ENCODE results near the gene DDX20.
"Not testable (repeated sequence)": the region's sequence is repeated elsewhere in the genome, so short reads cannot be mapped to it uniquely, and the experiment has no call there.

DDX20 gene

DNA sequence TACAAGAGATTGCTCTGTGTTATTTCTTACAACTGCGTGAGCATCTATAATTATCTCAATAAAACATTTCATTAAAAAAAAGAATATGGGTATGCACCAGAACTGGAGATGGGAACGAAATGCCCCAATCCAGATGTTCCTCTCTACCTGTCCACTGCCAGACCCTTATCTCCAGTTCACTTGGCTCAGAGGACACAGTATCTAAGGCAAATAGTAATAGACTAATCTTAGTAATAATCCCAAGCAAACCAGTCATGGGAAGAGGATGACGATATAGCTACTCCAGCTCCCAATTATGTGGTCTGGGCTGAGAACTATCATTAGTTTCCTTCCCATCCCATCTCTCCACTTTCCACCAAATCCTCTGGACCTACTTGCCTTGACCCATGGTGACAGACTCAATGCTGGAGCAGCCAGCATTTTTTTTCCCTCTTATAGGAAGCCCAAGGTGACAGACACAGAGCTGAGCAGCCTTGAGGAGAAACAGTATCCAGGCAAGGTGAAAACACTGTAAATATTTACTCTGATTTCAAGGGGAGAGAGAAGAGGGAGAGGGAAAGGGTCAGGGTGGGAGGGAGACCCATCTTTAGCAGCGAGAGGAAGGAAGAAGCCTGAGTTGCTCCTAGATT, 28.7 kb downstream of the DDX20 start:
- no peak overlapping the region for H3K27ac ChIP-seq
- no peak for DNase-seq (ENCODE audit: low read depth, low spot score)

DNA sequence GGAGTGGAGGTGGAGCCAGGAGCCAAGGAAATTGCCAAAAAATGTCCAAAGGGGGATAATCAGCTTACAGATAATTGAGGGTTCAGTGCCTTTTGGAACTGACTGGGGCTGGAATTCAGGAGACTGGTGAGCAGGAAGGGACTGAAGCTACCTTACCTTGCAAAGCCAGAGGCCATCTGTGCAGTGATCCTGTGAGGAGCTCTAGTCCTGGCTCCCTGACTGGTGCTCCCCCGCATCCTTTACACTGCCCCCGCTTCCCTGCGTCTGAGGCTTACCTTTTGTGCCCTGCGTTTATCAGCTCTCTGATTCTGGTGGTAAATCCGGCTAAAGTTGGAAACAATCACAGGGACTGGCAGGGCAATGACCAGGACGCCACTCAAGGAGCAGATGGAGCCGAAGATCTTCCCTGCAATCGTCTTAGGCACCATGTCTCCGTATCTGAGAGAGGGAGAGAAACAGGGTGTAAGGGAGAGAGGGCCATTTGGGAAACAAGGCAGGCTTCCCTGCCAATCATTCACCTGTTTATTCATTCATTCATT, 31.0 kb downstream of the DDX20 start:
- H3K27ac ChIP-seq, result no peak overlapping the region
- DNase-seq (ENCODE audit: low read depth, low spot score), result no peak

DNA sequence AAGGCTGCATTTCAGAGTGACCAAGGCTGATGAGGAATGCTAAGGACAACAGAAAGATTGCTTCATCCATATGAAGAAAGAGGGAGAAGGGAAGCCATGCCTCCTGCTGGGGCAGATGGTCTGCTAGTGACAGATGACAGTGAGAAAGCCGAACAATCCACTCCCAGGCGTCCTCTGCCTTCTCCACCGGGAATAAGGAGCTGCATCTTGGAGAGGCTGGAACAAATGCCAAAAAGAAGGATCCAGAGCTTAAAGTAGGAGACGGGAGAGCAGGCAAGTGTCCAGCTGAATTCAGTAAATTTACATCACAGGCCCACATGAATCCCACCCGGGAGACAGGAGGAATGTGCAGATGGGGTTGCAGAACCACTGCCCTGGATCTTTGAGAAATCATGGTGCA, 33.4 kb downstream of the DDX20 start:
- DNase-seq (ENCODE audit: low read depth, low spot score), result no peak
- no peak overlapping the region for H3K27ac ChIP-seq

DNA sequence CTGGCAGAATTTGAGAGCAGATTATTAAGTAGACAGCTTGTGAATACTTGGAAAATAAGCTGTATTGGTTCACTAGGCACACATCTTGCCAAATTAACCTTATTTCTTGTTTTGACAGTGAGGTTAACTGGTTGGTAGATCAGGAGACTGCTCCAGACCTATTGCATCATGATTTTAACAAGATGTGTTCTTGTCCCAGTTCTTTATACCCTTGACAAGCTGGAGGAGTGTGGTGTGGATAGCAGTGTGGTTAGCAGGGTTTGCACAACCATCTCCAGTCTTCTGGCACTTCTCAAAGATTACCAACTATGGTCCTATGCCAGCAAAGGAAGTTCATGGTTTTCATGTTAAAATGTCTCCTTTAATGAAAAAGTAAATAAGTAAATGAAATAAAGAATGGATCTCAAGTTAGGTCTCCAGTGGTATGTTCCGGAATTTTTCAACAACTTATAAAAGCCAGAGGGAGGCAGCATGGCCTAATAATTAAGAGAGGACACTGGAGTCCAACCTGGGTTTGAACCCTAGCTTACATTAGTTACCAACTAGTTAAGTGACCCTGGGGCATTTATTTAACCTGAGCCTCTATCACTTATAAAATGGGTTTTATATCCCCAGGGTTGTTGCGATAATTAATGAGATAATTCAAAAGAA, 34.1 kb downstream of the DDX20 start:
- no peak overlapping the region for H3K27ac ChIP-seq
- no peak for DNase-seq (ENCODE audit: low read depth, low spot score)

DNA sequence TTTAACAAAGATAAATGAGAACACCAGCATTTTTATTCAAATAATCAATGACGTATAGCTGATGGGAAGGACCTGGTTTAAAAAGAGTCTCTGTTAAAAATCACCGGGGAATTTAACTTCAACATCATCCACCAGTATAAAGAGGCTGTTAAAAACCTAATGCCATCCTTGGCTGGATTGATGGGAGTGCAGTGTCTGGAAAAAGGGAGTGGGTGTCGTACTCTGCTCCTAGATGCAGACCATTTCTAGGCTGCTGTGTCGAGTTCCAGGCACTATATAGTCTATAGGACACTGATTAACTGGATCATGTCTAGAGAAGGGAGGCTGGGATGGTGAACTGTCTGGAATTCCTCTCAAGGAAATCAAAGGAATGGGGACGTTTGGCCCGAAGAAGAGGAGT, 36.1 kb downstream of the DDX20 start:
- no peak overlapping the region for H3K27ac ChIP-seq
- DNase-seq (ENCODE audit: low read depth, low spot score), result no peak

DNA sequence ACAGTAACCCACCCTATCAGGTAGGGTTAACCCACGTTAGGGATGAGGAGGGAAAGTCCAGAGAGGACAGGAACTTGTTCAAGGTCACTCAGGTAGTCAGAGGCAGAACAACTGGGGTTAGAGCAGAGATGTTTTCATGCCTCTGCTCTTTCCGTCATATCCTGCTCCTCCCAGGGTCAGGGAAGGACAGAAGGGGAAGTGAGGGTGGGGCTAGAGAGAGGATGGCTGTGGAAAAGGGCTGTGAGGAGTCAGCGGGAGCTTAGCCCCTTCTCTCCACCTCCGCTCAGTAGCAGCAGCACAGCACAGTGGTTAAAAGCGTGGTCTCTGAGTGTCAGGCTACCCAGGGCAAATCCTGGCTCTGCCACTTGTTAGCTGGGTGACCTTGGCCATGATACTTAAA, 36.5 kb downstream of the DDX20 start:
- no peak overlapping the region for H3K27ac ChIP-seq
- DNase-seq (ENCODE audit: low read depth, low spot score), result no peak

DNA sequence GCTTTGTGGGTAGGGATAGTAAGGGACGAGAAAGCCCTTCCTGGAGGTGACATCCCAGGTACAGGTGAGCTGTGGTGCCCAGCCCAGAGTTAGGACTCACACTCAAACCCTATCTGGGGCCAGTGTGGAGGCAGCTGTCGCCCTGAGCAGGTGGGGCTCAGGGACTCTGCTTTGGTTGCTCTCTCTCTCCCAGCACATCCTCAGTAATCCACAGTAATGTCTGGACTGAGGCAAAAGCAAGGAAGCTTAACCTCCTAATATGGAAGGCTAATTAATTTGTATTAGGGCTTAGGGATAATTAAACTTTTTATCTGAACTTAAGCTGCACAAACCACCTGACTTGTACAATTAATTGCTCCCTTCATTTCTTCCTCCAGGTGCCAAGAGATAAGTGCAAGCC, 38.2 kb downstream of the DDX20 start:
- no peak for DNase-seq (ENCODE audit: low read depth, low spot score)
- no peak overlapping the region for H3K27ac ChIP-seq

DNA sequence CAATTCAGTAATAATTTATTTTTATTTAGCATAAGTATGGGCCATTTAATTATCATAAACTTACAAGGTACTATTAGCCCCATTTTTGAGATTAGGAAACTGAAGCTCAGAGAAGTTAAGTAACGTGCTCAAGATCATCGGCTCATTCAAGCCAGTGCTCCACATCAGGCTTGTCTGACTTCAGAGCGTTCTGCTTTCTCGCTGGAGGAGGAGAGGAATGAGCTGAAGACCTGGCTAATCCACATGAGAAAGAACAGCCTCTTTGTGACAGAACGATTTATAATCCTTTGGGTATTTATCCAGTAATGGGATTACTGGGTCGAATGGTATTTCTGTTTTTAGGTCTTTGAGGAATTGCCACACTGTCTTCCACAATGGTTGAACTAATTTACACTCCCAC, 39.7 kb downstream of the DDX20 start:
- DNase-seq (ENCODE audit: low read depth, low spot score), result no peak
- no peak overlapping the region for H3K27ac ChIP-seq

DNA sequence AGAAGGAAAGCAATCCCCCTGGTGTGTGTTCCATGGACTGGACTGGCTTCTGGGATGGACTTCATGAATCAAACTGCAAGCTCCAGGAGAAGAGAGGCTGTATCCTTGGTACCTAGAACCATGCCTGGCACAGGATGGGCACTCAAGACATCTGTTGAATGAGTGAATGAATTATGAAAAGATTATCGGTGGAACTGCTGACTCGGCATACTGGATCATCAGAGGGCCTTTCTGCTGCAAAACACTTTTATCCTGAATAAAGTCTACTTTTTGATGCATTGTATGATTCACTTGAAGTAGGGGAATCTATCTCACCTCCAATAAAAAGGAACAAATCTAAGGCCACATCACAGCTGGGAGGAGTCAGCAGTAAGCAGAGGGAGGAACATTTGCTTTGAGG, 42.9 kb downstream of the DDX20 start:
- H3K27ac ChIP-seq, result no peak overlapping the region
- DNase-seq (ENCODE audit: low read depth, low spot score), result no peak

DNA sequence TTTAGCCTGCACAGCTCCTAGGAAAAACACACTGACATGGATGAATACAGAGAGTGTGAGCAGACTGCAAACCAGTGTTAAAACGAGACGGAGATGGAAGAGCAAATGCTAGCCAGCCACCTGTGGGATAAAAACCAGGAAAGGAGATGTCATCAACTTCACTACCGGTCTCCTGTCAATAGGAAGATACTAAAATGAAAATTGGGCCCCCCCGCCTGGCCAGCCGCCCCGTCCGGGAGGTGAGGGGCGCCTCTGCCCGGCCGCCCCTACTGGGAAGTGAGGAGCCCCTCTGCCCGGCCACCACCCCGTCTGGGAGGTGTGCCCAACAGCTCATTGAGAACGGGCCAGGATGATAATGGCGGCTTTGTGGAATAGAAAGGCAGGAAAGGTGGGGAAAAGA, 44.0 kb downstream of the DDX20 start:
- not testable (repeated sequence) for DNase-seq (ENCODE audit: low read depth, low spot score); H3K27ac ChIP-seq

DNA sequence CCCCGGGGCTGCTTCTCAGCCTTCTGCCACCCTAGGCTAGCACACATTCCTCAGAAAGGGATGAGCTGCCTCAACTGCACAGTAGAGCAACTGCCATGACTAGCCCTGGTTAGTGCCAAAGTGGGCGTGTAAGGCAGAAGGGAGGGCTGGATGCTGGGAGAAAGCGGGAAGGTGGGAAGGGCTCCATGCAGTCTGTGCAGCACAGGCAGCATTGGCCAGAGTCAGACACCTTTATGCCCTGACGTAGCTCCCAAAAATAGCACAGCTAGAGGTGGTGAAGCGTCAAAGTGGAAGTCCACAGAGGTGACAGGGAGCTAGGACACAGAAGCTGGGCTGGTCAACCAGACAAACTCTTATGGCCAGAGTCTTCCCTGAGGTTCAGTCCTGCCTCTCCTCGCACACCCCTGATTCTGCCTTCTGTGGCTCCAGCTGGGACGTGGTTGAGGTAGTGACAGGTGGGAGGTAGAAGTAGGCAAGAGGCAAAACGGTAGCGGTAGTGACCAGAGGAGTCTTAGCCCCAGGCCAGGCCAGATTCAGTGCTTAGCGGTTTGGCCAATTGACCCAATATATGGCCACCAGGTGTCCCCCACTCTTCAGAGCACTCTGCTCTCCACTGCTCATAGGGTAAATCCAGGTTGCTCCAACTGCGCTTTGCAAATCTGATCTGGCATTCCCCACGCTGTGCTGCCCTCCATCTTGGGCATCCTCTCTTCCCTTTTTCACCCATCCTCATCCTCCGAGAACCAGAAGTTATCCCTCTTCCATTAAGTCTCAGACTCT, 45.6 kb downstream of the DDX20 start:
- H3K27ac ChIP-seq, result no peak overlapping the region
- DNase-seq (ENCODE audit: low read depth, low spot score), result no peak

DNA sequence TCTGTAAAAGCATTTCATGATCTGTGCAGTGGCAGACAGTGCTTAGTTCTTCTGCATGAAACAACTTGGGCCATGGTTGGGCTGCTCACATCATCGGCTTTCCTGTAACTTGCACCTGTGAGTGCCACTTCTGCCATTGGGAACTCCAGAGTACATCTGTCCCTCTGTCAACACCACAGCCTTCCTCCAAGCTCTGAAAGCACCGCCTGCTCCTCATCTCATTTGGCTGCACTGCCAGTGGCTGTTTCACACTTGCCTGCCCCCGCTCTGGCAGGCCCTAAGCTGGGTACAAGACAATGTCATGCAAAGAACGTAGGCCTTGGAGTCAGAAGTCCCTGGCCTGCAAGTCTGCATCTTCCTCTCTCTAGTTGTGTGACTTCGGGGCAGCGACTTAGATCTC, 46.4 kb downstream of the DDX20 start:
- no peak for DNase-seq (ENCODE audit: low read depth, low spot score)
- H3K27ac ChIP-seq, result no peak overlapping the region

DNA sequence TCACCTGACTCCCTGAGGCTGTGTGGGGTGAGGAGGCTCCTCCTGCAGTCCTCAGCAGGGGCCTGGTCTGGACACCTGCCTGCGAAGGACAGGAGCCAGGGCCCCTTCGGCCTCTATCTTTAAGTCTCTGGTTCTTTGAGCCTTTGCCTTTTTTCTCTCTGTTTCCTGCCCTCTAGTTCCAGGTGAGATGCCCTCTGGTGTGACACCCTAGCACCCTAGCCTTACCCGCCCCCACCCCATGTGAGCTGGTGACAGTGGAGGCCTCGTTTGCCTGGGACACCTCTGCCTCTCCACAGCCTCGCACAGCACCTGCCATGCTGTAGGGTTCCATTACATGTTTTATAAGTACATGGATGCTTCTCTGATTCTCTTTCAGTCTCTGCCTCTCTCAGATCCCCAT, 47.3 kb downstream of the DDX20 start:
- no peak overlapping the region for H3K27ac ChIP-seq
- DNase-seq (ENCODE audit: low read depth, low spot score), result no peak

DNA sequence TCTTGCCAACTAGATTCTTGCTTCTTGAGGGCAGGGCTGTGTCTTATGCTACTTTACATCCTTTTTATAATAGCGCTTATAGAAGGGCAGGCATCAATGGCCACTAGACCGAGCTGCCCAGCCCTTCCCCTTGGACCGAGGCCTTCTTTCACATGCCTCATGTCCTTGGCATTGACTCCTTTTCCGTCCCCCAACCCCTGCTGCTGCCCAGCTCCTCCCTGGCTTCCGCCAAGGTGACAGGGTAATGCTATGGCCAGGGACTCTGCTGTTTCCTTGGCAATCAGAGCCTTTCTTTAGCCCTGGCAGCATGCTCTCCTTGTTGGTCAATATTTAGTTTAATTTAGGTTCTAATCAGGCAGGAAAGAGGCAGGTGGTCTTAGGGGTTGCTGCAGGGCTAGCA, 48.2 kb downstream of the DDX20 start:
- H3K27ac ChIP-seq, result no peak overlapping the region
- no peak for DNase-seq (ENCODE audit: low read depth, low spot score)

DNA sequence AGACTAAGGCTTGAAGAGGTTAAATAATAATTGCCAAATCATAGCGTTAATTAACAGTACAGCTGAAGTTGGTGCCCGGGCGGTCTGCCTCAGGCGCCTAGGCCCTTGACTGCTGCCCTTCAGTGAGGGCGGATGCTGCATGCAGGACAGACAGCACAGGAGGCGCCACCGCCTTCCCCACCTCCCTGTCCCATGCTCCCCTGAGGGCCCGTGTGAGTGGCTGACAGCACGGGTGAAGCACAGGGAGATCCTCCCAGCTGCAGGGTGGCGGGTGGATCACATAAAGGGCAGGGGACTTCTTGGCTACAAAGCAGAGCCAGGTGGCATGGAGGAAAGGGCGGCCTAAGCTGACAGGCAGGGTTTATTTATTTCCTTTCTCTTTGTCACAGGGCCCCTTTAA, 49.1 kb downstream of the DDX20 start:
- no peak for DNase-seq (ENCODE audit: low read depth, low spot score)
- H3K27ac ChIP-seq, result no peak overlapping the region

DNA sequence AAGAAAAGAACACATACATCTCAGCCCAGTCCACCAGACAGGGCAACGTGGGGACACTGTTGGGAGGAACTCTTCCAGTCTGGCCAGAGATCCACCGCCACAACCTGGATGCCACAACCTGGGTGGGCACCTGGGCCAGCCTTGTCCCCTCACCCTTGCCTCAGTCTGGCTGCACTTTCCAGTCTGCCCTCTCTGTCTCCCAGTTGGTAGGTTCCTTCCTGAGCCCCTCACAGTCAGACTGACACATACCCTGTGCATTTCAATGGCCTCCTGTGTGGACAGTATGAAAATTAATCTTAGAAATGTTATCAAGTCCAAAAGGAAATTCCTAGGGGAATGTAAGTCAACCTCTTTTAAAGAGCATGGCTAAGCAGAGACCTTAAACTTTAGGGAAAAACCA, 49.5 kb downstream of the DDX20 start:
- H3K27ac ChIP-seq, result no peak overlapping the region
- DNase-seq (ENCODE audit: low read depth, low spot score), result no peak

DNA sequence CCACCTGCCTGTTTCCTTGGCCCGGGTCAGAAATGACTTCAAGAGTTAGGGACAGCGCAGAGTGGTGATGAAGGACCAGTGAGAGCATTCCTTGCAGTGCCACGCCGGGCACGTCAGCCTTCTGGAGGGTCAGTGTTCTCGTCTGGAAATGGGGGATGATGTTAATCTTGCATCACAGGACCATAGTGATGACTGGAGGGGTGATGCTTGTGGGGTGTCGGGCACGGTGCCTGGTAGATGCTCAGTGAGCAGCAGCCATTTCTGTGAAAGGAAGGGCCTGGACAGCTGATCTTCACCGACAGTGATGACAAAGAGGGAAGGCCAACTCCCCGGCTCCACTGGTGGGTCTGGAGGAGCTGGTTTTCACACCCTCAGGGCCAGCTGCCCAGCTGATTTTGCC, 56.2 kb downstream of the DDX20 start:
- no peak overlapping the region for H3K27ac ChIP-seq
- no peak for DNase-seq (ENCODE audit: low read depth, low spot score)

DNA sequence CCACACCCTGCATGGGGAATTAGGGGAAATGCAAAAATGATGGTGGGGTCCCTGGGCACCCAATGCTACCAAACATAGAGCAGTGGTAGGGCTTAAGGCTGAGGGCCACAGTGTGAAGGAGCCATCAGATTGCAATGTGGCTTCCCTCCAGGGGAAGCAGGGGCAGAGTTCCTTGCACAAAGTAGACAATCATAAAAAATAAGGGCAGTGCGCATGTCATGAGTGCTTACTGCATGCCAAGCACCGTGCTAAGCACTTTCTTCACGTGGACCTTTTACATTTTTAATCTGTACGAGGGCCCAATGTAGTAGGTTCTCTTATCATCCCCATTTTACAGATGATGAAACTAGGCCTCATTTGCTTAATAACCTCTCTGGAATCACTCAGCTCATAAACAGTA, 56.6 kb downstream of the DDX20 start:
- H3K27ac ChIP-seq, result no peak overlapping the region
- no peak for DNase-seq (ENCODE audit: low read depth, low spot score)

DNA sequence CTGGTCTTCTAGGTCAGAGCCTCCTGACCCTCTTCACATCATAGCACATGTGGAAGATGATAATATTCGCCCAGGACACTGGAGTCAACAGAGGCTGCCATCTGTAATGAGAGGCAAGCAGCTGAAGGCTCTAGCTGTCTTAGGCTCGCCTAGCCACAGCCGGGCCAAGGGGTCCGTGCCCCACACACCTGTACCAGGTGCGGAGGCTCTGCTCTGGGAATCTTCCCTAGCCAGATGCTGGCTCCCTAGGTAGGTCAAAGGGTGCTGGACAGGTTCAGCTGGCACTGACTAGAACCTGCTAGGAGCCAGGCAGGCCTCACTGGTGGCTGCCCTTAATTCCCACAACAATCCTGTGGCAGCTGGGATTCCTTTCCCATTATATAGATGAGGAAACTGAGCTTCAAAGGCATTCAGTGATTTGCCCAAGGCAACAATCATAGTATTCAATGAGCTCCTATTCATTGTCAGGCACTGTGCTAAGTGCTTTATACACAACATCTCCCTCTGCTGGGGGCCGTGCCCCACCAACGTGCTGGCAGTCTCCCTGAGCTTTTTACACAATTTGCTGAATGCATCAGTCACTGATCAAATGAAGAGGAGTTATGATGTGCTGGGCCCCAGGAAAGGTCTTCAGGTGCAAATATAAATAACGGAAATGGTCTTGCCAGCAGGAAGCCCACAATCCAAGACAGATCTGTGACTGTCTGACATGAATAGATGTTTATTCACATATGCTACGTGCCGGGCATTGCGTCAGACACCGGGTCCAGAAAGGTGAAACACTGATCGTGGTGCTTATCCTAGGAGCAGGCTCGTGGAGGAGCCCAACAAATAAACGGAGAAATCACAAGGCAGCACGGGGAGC, 58.0 kb downstream of the DDX20 start:
- no peak overlapping the region for H3K27ac ChIP-seq
- DNase-seq (ENCODE audit: low read depth, low spot score), result no peak

DNA sequence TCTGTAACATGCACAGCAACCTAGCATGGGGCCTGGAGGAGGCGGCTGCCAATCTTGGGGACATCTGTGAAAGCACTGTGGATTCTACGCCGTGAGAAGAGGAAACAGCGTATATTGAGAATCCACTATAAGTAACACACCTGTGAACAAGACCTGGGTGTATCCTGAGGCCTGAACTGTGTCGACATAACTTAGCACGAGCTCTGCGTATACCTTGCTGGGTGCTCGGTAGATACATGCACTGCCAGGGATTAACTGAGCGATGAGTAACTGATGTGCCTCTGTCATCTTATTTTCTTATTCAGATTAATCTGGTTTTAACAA, 58.6 kb downstream of the DDX20 start:
- no peak for DNase-seq (ENCODE audit: low read depth, low spot score)
- no peak overlapping the region for H3K27ac ChIP-seq

DNA sequence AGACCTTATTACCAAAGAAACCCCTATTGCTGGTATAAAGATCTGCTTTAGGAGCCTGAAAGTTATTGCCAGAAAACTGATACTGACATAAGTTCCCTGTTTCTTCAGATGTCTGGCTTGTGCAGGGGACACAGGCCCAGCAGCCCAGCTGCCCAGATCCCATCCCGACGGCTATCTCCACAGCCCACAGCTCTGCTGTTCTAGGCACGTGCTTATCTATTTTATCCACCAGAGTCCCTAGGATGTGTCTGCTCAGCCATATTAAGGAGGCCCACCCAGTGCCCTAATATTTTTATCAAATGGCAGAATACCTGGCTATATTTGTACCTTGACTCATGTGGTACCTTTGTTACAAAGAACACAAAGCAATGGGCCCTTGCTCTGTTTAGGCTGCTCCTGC, 58.9 kb downstream of the DDX20 start:
- DNase-seq (ENCODE audit: low read depth, low spot score), result no peak
- no peak overlapping the region for H3K27ac ChIP-seq
